ENCODE data around the gene ZNF554.

GRCh38 chr19:2819540-2820111 is at the start of gene ZNF554:
- peak; percentile 95 to 100 (median 98) for TF ChIP-seq CTCF (IDR thresholded peaks at IDR 0.05)
- TF ChIP-seq POLR2A (IDR thresholded peaks at IDR 0.05), result peak; percentile 38
